Articular chondrocyte of knee joint (primary cell): Measurements from ENCODE around the gene TP53TG3F. TPM values are rescaled to one million over a fixed set of nuclear protein-coding genes. Genes with fewer than 3 reads are reported as not detected.

Experiments used
- small RNA-seq: library from RNA; depleted of rRNA; stranded (forward); fragments of <200 nt; gene quantifications from one replicate; pipeline ENCODE3, GENCODE V24; 2012
- total RNA-seq: library from RNA; depleted of rRNA; stranded (reverse); fragments of >200 nt; gene quantifications from 2 replicates; pipeline ENCODE4 v1.2.3, GENCODE V29; 2012

The TP53TG3F gene, protein sequence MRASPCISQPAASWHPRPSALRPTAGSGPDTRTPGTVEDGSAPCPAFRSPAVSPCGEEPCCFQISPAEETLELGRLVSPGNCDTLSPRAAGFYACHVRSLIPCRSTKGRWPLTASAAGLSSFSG
- not detected in 2 replicates for total RNA-seq

DNA sequence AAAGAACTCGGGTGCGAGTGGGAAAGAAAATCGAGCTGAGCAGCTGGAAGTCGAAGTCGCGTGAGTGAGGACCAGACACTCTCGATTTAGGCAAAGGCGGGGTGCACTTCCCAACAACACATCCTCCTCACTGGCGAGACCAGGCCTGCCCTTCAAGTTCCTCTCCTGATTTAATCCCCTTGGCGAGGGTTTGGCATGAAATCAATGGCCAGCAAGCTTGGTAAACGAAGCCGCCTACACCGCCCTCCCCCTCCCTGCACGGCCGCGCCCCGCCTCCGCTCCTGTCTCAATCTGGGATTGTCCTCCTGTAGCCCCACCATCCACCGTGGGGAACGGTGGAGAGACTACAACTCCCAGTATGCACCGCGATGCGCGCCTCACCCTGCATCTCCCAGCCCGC lies at the start of gene TP53TG3F:
TSS of gene TP53TG3F (plus strand) at position 301 of the 400 bp plus-strand sequence. CDS start at position 369, 68 bp downstream.

Small RNA genes lying within 50 kb of the gene (small RNA-seq; reads per million reads assigned to genes)
- gene AC136944.5, result not detected
- gene AC136944.6, result not detected

Other genes with a start within 250 kb of the TP53TG3F start
- gene TP53TG3E, start 155.3 kb upstream of the TP53TG3F start, total RNA-seq, result not detected in 2 replicates
- gene TP53TG3B, start 98.8 kb upstream of the TP53TG3F start, total RNA-seq, result not detected in 2 replicates